Measurements from ENCODE around the gene ZIC4.

Gene ZIC4

DNA sequence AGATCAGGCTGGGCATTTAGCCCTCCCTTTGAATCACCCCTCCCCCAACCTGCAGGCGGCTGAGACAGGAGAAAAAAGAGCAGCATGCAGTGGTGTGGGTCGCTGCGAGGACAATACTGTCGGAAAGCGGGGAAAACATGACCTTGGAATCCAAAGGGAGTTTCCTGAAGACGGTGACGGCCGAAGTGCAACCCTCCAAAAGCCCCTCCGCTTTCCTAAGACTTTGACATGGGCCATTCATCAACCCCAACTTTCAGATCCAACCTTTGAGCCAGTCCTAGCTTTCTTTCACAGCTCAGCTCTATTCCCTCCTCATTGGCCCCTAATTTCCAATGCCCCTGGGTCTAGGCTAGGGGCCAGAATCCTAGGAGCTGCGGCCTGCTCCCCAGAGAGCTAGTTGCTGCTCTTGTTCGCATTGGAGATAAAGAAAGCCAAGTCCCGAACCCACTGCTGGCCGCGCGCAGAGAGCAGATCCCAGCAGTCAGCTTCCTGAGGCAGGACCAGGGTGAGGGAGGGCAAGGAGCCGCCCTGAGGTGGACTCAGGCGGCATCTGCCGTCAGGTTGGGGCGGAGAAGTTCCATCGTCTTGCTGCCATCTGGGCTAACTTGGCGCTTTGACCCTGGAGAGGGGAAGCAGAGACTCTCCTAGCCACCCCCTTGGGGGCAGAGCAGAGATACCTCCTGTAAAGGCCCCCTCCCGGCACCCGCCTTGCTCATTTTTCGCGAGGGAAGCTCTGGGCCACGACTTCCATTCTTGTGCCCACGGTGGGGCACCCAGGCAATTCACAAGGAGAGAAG lies 914 bp downstream of the ZIC4 start:
- DNase-seq (ENCODE audit: low read depth in 2 of 2) = no peak

DNA sequence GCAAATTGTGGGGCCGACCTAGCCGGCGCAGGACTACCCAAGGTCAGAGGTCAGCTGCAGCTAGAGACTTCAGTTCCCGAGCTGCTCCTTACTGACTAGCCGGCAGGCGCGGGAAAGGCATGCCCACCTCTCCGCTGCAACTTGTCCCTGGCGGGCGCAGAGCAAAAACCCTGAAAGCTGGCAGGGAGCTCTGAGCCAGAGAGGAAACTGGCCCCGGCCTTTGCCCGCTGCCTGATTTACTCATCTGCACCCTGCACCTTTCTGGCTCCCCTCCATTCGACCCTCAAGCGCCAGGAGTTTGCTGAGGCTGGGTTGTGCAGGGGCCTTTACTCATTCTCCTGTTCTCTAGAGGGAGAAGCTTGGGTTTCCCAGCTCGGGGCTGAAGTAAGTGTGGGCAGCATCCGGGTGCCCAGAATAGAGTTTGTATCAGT lies 1.5 kb downstream of the ZIC4 start:
- no peak for DNase-seq (ENCODE audit: low read depth in 2 of 2)

DNA sequence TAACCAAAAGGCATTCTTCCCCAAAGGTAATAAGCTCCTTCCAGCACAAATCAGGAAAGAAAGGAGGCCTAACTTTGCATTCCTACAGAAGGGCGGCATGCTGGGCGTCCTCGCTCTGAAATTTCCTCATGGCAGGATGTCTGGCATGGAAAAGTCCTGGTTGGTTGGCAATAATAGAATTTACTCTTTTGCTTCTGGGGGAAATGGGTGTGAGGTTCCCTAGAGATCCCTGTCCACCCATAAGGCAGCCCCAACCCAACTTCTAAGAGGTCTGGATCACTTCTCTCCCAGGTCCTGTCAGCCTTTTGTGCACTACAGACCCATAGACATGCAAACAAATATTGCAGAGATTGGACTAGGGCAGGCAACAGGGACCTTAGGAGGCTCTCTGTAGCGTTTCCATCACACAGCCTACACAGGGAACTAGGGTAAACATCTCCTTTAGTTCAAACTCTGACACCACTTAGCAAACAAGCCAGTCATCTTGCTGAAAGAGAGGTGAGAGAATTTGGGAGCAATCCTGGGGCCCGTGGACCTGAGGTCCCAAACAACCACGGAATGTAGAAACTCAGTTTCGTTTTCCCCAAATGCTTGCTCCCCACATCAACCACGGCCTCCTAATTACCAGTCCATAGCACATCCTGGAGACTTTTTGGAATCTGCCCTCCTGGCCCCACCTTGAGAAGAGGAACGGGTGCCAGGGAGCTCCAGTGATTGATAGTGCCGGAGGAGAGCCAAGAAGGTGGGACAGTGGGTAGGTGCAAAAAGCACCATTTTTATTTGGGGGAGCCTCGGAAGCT lies 2.1 kb downstream of the ZIC4 start:
- no peak for DNase-seq (ENCODE audit: low read depth in 2 of 2)

DNA sequence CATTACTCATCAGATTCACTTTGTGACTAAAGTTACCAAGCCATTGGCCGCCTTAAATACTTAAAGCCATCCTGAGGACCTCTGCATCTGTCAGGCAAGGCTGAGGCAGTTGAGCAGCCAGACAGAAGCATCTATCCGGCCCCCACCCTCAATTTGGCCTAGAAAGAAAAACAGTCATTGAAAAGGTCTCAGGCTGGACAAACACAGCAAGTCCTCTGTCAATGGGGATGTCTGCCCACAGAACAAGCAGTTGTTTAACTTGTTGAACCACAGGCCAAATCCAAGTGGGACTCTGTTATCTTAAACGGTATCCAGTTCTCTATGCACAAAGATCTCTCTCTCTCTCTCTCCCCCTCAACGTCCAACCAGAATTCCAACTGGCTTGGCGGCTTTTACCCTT lies 2.8 kb downstream of the ZIC4 start:
- DNase-seq (ENCODE audit: low read depth in 2 of 2) = no peak

DNA sequence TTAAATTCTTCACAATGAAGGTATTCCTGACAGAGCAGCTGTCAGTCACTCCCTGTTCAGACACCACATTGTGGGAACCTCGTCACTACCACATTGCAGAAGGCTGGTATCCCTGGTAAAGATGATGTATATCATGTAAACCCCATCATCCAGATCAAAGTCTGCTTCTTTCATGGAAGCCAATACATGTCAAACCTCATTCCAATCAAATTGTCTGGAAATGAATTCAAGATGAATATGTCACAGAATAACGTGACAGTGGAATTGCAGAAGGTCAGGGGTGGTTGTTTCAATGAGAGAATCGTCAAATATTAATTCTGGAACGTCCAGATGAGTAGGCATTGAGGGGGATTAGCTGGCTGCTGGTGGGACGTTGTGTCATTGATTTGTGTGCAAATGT lies 4.2 kb downstream of the ZIC4 start:
- no peak for DNase-seq (ENCODE audit: low read depth in 2 of 2)

DNA sequence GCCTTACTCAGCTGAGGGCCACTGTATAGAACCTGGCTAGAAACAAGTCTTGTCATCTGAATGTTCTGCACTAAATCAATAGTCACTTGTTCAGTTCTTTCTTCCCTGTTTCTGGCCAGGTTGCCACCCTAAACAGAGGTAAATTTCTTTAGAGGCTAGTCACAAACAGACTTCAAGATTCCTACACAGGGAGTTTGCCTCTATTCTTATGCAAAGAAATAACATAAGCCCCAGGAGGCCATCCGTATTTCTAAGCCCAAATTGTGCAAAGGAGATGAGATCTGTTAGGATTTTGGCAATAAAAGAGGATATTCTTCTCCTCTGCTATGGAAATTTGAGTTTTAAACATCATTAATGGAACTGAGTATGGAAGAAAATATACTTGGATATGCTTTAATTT lies 4.9 kb downstream of the ZIC4 start:
- no peak for DNase-seq (ENCODE audit: low read depth in 2 of 2)

DNA sequence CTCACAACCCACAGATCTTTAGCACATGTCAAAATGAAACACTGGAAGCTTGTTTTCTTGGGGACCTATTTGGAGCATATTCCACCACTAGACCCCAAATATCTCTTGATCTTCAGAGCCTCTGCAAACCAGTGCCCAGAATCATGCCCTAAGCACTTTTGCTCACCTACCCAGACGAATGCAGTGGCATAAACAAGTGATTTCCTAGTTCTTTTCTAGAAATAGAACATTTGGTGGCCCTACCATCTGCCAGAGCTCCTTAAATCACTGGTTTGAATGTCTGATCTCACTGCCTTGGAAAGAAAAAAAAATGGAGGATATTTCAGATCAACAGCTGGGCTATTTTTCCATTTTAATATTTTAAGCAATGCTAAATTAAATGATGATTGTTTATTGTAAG lies 5.3 kb downstream of the ZIC4 start:
- no peak for DNase-seq (ENCODE audit: low read depth in 2 of 2)

DNA sequence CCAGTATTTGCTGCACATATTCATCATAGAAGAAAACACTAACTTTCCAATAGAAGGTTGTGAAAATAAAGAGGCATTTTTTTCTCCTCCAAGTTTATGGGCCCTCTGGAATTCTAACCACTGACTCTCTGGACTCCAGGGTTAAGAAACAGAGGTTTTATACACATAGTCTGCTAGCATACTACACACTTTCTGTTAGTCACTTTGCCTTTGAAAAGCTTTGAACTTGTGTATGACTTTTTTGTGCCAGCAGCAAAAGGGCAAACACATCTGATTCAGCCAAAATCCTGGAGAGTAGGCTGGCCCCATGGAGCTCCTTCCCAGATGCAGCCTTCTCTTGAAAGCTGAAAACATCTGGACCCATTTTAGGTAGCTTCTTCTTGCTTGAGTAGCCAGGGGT lies 6.2 kb downstream of the ZIC4 start:
- DNase-seq (ENCODE audit: low read depth in 2 of 2) = no peak

DNA sequence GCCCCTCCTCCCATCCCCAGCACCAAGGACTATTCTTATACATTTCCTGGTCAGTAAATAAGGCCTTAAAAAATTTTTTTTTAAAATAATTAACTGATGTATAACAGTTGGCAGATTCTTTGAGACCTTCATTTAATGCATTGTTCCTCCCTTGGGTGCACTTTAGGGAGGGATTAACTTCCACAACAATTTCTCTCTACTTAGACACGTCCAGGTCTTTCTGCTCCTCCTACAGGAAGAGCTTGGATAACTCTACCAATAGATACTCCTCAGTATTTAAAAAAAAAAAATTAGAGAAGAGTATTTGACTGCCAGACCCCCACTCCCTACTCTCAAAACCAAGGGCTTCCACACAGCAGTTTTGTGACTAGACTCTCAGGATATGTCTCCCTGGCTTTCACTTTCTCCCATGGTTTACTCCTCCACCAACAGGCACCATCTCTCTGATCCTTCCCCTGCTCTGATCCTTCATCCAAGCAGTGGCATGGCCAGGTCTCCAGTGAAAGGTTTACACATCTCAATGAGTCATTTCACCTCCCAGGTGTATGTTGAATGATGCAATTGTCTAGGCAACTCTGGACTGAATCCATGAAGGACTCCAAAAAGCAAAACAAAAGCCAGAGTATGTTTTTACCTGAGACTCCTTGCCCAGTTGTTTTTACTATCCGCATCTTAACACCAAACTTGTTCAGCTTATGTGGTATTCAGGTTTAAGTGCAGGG lies 7.4 kb downstream of the ZIC4 start:
- DNase-seq (ENCODE audit: low read depth in 2 of 2) = no peak

DNA sequence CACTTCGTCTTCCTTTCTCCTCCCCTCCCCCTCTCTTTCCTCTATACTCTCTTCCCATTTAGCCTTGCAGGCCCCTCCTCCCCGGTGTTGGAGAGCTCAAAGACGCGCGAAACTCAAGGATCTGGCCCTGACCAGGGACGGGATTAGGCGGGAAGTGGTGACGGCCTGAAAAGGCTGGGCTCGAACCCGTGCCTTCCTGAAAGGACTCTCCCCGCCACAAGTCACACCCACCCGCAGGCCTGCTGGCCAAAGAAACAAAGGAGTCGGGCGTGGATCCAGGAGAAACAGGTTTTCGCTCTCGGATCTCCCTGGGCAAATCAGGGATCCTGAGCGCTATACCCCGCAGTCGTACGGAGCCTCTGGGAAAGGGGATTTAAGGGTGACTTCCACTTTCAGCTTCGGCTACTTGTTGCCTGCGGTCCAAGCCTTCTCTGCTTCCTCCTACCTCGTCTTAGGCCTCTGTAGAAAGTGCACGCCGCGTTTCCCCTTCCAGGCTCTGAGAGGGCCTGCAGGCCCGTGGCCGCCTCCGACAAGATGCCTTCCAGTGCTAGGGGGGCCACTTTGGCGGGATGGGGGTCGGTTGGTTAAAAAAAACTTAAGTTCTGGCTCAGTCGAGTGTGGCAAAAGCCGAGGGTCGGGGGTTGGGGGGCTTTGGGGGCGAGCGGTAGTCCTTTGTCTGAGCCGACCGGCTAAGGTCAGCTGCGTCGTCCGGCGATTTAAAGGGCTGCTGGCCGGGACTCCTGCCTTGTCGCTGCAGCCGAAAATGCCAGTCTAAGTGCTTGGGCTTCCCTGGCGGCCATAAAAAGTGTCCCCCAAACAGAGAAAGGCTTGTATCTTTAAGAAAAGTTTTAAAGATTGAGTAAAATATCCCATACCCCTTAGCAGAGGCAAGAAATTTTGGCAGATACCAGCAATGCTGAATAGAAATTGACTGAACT lies 8.2 kb downstream of the ZIC4 start:
- DNase-seq (ENCODE audit: low read depth in 2 of 2) = no peak

DNA sequence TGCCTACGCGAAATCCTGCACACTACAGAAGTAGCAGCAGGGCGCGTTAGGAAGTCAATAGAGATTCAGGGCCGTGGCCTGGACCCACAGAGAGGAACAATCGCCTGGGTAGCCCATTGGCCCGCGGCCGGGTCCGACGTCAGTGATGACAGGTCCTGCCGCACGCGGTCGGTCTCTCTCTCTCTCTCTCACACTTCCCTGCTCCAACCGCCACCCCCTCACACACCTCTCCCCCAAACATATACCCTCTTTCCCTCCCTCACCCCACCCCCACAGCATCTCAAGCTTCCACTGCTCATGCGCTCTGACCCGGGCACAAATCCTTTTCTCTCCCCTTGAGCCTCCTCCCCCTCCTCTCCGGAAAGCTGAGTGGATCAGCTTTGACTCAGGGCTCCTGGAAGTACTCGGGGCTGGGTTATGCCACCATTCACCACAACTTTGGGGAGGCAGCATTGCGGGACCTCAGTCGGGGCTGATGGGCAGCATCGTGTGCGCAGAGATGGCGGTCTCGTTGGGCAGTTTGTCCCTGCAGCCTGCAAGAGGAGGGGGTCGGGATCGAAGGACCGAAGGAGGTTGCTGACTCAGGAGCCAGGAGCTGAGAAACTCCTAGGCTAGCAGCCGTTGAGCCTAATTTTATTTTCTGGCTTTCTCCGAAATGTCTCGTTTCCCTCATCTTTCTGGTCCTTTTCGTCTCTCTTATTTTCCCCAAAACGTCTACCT lies 9.0 kb downstream of the ZIC4 start:
- no peak for DNase-seq (ENCODE audit: low read depth in 2 of 2)

DNA sequence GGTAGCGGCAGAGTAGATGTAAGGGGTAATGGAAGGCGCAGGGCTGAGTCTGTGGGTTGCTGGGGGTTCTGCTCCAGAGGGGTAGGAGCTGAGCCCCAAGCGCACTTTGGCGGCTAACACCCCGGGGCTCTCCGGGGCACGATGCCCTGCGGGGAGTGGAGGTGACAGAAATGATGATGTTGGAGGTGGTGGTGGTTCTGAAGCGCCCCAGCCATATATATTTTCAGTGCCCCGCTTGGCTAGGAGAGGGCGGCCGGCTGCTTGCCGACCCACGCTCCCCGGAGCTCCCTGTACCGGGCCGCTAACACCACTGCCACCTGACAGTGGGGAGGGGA lies 9.7 kb downstream of the ZIC4 start:
- no peak for DNase-seq (ENCODE audit: low read depth in 2 of 2)

DNA sequence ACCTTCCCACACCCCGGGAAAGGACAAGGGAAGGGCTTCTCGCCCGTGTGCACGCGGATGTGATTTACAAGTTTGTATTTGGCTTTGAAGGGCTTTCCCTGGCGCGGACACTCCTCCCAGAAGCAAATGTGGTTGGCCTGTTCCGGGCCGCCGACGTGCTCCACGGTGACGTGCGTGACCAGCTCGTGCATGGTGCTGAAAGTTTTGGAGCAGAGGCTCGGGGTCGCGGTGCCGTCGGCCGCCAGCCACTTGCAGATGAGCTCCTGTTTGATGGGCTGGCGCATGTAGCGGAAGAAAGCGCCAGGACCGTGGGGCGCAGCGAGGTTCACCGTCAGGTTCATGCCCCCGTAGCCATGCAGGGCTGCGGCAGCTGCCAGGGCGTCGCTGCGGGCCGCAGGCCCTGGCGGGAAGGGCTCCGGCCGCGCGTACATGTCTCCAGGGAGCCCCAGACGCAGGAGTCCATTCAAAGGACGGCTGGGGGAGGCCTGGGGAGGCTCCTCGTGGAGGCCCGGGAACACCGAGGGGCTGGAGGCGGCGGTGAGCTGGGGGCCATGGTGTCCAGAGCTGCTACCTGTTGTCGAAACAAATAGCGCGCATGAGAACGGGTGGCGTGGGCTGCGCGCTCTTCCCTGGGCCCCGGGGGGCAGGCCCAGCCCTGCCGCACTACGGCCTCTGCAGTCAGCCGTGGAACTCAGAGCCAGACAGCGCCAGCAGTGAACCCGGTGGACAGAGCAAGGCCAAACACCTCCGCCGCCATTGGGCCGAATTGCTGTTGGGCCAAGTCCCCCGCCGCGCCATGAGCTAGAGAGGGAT lies 10.2 kb downstream of the ZIC4 start:
- no peak for DNase-seq (ENCODE audit: low read depth in 2 of 2)

DNA sequence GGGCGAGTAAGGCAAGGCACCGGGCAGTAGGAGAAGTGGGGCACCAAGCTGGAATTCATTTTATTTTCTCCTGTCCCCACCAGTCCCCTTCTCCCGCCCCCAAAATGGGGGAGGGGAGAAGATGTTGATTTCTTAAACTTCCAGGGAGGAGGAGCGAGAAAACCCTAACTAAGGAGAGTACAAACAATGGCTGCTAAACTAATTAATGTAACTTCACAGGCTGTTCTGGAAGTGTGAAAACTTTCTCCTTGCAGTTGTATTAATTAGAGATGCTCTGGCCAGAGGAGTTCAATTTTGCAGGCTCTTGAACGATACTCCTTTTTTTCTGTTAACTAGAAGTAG lies 11.5 kb downstream of the ZIC4 start:
- DNase-seq (ENCODE audit: low read depth in 2 of 2) = no peak

DNA sequence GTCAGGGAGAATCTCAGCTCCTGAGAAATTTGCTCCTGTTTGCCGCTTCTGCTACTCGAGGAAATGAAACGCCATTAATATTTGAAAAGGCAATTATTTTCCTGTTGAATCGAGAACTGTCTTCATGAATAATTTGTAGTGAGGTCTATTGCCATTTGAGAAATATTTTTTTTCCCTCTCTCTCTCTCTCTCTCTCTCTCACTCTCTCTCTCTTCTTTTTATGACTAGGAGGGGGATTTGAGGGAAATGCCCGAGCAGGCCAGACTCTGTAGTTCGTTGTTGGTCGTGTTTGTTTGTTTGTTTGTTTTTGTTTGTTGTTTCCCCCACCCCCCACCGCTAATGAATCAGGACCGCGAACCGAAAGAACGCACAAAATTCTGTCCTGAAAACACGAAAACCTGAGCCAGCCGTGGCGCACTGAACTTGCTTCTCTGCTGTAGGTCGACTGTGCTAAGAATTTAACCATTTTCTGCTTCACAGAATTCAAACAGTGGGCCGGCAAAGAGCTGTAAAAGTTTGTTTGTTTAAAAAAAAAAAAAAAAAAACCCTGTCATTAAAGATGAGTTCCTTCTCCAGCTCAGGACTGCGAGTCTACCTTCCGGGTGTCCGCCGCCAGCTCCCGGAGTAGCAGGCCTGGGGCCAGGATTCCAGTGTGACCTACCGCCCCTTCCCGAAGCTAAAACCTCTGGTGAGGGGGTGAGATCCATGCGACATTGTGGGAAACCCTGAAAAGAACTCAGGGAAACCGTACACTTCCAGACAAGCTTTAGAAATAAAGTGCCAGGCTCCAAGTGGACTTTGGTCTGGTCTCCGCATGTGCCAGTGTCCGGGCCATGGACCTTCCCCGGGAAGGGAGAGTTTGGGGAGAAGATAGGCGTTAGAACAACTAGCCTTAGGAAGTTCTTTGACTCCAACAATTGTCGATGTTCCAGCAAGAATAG lies 12.1 kb downstream of the ZIC4 start:
- DNase-seq (ENCODE audit: low read depth in 2 of 2) = no peak

DNA sequence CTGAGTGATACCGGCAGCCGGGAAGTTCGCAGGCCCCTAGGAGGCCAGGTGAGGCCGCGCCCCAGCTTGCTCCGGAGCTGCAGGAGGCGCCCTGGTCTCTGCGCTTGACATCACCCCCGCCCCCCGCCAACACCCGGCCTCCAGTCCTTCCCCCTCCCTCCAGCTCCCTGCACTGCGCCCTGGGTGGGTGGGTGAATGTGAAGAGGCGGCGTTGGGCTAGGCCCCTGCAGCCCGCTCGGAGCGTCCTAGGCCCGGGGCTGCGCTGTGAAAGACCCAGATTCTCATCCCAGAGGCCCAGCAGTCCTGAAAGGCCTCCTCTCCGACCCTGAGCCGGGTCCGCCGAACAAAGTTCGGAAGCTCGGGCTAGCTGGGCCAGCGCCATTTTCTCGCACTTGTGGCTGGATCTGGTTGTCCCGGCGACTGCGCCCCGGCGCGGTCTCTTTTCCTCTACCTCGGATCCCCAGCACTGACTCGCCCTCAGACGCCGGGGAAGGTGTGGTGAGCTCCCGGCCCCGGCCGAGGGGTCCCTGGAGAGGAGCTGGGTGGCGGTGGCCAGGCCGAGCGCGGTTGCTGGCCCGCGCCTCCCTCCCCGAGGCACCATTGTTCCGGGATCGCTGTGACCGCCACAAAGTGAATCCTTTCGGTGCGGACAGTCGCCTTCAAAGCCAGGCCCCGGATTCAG lies 12.9 kb downstream of the ZIC4 start:
- no peak for DNase-seq (ENCODE audit: low read depth in 2 of 2)

DNA sequence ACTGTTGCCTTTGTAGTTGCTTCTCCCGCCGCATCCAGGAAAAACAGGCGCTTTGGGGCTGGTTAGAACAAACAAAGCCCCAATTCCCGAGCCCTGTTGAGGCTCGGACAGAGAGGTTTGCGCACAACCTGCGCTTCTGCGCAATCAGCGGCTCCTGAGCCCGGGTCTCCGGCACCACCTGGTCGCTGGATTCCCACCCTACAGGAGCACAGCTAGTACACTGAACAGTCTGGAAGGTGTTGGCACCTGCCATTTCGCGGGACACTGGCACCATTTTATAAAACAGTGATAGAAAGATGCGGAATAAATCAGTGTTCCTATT lies 13.8 kb downstream of the ZIC4 start:
- DNase-seq (ENCODE audit: low read depth in 2 of 2) = no peak

DNA sequence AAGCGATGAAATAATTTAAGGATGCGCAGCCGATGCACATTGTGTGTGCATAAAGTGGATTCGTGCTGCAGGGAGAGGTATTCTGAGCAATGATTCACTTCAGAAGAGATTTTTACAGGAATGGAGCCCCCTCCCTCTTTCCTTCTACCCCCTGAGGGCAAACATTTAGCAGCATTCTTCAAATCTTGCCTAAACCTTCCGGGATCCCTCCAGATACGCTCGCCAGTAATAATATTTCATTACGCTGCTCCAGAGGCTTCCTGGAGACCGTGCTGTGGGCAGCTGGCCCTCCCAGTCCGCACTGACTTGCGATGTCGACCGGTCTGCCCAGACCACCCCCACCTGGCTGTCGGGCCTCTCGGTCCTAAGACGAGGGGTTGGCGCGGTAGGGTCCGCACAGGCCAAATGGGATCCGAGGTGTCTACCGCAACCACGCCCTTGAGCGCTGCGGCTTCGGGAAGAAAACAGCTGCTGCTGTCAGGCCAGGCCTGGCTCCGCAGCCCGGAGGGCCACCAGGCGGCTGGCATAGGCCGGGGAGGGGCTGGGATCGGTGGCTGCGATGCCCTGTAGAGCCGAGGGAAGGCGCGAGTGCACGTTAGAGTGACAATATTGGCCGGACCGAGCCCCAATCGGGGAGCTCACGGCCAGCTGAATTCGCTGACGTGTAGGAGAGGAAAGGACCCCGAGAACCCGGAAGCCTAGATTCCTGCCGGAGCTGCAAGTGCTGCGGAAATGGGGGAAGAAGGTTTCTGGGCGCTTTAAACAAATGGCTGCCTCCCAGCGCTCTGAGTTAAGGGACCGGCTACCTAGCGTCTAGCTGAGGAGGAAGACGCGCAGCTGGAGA lies 14.3 kb downstream of the ZIC4 start:
- no peak for DNase-seq (ENCODE audit: low read depth in 2 of 2)

All from stimulated activated CD8-positive, alpha-beta memory T cell treated with anti-CD3 and anti-CD28 coated beads, Interleukin-7, amount 100 ng/mL, for 4 hours (primary cell).